IPS-18a (cell line): ENCODE measurements around the gene GLUL.

Experiments used
- H3K27ac ChIP-seq: one replicate; pipeline ENCODE4 v1.5.1; 2013; ENCODE audit warnings: low read length
- H3K27me3 ChIP-seq: one replicate; pipeline ENCODE4 v1.6.1; 2013; ENCODE audit warnings: mild to moderate bottlenecking, low read length; ENCODE audit not compliant: control insufficient read depth, insufficient read depth
- H3K36me3 ChIP-seq: one replicate; pipeline ENCODE4 v1.6.1; 2013; ENCODE audit warnings: low read depth, low read length; ENCODE audit not compliant: control insufficient read depth
- H3K4me1 ChIP-seq: one replicate; pipeline ENCODE4 v1.6.1; 2013; ENCODE audit warnings: low read depth, low read length; ENCODE audit not compliant: control insufficient read depth
- H3K4me3 ChIP-seq: one replicate; pipeline ENCODE4 v1.5.1; 2013; ENCODE audit warnings: low read length
- H3K9ac ChIP-seq: one replicate; pipeline ENCODE4 v1.6.1; 2013; ENCODE audit warnings: mild to moderate bottlenecking, low read length, moderate library complexity
- H3K9me3 ChIP-seq: one replicate; pipeline ENCODE4 v1.6.1; 2013; ENCODE audit warnings: low read depth, low read length; ENCODE audit not compliant: control insufficient read depth

Gene GLUL

DNA sequence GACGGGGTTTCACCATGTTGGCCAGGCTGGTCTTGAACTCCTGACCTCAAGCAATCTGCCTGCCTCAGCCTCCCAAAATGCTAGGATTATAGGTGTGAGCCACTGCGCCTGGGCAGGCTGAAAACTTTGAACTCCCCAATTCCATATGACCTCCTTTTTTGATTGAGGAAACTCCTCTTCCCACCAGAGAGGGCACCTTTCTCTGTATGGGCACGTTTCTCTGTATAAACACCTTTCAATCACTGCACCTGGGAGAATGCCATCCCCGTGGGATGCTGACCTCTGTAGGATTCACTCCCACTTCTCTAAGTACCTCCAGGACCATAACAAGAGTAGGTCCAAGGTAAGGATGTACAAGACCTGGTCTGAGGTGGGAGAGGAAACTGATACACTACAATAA, 18.5 kb upstream of the GLUL start:
- Histone ChIP-seq H3K27me3 (no peaks in the 10 kb centered on the region), H3K4me1 (no peaks in the 10 kb centered on the region), H3K36me3 (no peaks in the 10 kb centered on the region), H3K9me3 (no peaks in the 10 kb centered on the region), H3K27ac (no peak overlapping the region), H3K4me3 (no peak overlapping the region), H3K9ac (no peak overlapping the region)

DNA sequence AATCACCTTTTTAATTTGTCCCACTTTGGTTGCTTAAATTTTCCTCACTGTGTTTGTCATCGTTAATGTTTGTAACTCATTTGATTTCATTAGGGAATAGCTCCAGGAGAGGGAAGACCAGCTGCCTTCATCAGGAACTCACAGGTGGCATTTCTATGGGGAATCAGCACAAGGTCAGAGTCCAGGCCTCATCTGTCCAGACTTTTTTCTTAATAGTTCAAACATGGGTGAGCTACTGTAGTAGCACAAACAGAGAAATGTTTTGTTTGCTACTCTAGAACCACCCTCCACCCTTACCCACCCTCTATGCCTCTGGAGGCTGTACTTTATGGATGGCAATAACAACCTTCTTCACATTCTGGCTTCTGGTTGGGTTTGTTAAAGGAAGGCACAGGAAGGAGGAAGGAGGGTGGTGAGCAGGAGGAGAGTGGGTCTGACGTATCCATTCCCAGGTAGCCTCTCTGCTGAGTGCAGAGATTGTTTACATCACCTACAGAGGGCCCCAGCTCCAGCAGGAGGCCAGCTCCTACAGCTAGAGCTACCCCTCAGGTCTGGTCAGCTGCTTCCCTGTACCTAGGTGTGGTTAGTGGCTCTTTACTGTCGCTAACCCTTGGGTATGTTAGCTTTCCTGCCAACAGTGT, 17.0 kb upstream of the GLUL start:
- no peaks in the 10 kb centered on the region for H3K4me1 ChIP-seq
- no peaks in the 10 kb centered on the region for H3K27me3 ChIP-seq

DNA sequence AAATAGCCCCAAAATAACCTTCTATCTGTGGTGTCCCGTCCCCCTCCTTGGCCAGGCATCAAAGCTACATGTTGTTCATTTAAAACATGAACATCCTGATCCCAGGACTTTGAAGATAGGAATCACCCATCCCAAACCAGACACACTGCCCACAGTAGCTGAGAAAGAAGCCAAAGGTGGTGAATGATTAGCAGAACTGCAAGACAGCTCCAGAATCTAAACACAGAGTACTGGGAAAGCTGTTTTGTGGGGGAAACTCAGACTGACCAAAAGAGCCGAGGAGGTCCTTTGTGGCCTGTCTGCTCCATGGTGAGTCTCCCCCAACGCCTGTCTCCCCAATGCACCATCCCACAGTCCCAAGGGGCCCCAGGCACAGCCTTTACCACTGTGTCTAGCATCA, 16.1 kb upstream of the GLUL start:
- Histone ChIP-seq H3K4me3 (no peak overlapping the region), H3K9me3 (no peaks in the 10 kb centered on the region), H3K27me3 (no peaks in the 10 kb centered on the region), H3K9ac (no peak overlapping the region), H3K27ac (no peak overlapping the region), H3K4me1 (no peaks in the 10 kb centered on the region), H3K36me3 (no peaks in the 10 kb centered on the region)

More for the DNA sequence above, 17.0 kb upstream of the GLUL start:
- Histone ChIP-seq H3K36me3 (no peaks in the 10 kb centered on the region), H3K9me3 (no peaks in the 10 kb centered on the region), H3K4me3 (no peak overlapping the region), H3K27ac (no peak overlapping the region), H3K9ac (no peak overlapping the region)

- H3K4me1 ChIP-seq = no peaks in the 10 kb centered on the region
- H3K9me3 ChIP-seq = no peaks in the 10 kb centered on the region
- H3K27ac ChIP-seq = no peak overlapping the region
- no peak overlapping the region for H3K9ac ChIP-seq
- no peaks in the 10 kb centered on the region for H3K27me3 ChIP-seq
- no peak overlapping the region for H3K4me3 ChIP-seq
- no peaks in the 10 kb centered on the region for H3K36me3 ChIP-seq
Measured at GRCh38 chr1:182406012-182406411, 14.4 kb upstream of the GLUL start.

- Histone ChIP-seq H3K9me3 (no peaks in the 10 kb centered on the region), H3K4me1 (no peaks in the 10 kb centered on the region), H3K9ac (no peak overlapping the region), H3K4me3 (no peak overlapping the region), H3K27ac (no peak overlapping the region), H3K27me3 (no peaks in the 10 kb centered on the region), H3K36me3 (no peaks in the 10 kb centered on the region)
Measured at GRCh38 chr1:182405578-182405977, 14.0 kb upstream of the GLUL start.

GRCh38 chr1:182404781-182405180, 13.2 kb upstream of the GLUL start:
- H3K4me3 ChIP-seq = no peak overlapping the region
- no peaks in the 10 kb centered on the region for H3K9me3 ChIP-seq
- no peaks in the 10 kb centered on the region for H3K36me3 ChIP-seq
- no peaks in the 10 kb centered on the region for H3K27me3 ChIP-seq
- no peak overlapping the region for H3K9ac ChIP-seq
- H3K27ac ChIP-seq = no peak overlapping the region
- H3K4me1 ChIP-seq = no peaks in the 10 kb centered on the region

DNA sequence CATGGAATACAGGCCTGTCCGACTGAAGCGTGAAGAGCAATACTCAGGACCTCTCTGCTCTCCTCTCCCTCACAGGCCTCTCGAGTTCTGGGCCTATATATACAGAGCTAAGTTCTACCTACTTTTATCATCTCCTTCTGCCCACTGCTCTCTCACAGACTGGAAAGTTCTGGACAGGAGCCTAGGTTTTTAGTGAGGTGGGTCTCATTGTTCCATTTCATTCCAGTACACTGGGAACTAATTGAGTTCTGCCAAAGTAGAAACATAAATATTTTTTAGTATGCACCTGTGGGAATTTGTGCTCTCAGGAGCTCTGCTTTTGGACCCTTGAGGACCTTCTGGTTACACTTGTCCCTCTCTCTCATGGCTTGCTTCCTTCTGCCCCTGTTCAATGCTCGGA, 9.0 kb upstream of the GLUL start, which contains the start of gene TEDDM1:
TEDDM1 (minus strand) TSS at position 101 of the 400 bp plus-strand sequence. CDS start 182 bp downstream, outside the sequence.
- no peak within 1 kb of the TSS for H3K9ac ChIP-seq
- H3K36me3 ChIP-seq = no peaks in the 10 kb centered on the region
- no peaks in the 10 kb centered on the region for H3K9me3 ChIP-seq
- no peak within 1 kb of the TSS for H3K4me3 ChIP-seq
- H3K4me1 ChIP-seq = peaks cover 4% of the 10 kb centered on the region
- no peaks in the 10 kb centered on the region for H3K27me3 ChIP-seq
- no peak within 1 kb of the TSS for H3K27ac ChIP-seq

GRCh38 chr1:182397653-182398393, 6.2 kb upstream of the GLUL start:
- H3K27ac ChIP-seq = no peak overlapping the region
- no peaks in the 10 kb centered on the region for H3K36me3 ChIP-seq
- peaks cover 10% of the 10 kb centered on the region for H3K4me1 ChIP-seq
- H3K4me3 ChIP-seq = no peak overlapping the region
- H3K27me3 ChIP-seq = peaks cover 3% of the 10 kb centered on the region
- H3K9ac ChIP-seq = no peak overlapping the region
- H3K9me3 ChIP-seq = no peaks in the 10 kb centered on the region

DNA sequence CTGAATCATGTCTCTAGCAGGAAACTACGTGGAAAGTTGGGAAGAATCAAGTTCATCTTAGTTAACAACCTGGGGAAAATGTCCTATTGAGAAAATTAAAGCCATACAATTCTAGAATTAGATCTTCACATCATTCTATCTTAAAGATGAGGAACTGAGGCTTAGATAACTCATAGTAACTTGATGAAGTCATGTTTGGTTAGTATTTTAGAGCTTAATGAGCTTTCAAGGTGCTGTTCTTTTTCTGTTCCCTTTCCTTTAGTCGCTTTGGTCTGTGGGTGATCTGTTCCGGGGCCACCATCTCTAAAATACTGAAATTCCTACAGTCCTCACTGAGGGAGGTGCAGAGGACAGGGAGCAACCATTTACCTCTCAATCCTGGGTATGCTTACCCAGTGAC, 4.3 kb upstream of the GLUL start:
- peaks cover 16% of the 10 kb centered on the region for H3K4me1 ChIP-seq
- H3K9ac ChIP-seq = no peak overlapping the region
- no peaks in the 10 kb centered on the region for H3K9me3 ChIP-seq
- H3K36me3 ChIP-seq = no peaks in the 10 kb centered on the region
- peaks cover 5% of the 10 kb centered on the region for H3K27me3 ChIP-seq
- H3K27ac ChIP-seq = no peak overlapping the region
- H3K4me3 ChIP-seq = no peak overlapping the region

GRCh38 chr1:182394055-182394775, 2.6 kb upstream of the GLUL start:
- Histone ChIP-seq H3K36me3 (peaks cover 5% of the 10 kb centered on the region), H3K9ac (no peak overlapping the region), H3K4me1 (peaks cover 16% of the 10 kb centered on the region), H3K27me3 (peaks cover 5% of the 10 kb centered on the region), H3K27ac (no peak overlapping the region), H3K9me3 (no peaks in the 10 kb centered on the region), H3K4me3 (no peak overlapping the region)

DNA sequence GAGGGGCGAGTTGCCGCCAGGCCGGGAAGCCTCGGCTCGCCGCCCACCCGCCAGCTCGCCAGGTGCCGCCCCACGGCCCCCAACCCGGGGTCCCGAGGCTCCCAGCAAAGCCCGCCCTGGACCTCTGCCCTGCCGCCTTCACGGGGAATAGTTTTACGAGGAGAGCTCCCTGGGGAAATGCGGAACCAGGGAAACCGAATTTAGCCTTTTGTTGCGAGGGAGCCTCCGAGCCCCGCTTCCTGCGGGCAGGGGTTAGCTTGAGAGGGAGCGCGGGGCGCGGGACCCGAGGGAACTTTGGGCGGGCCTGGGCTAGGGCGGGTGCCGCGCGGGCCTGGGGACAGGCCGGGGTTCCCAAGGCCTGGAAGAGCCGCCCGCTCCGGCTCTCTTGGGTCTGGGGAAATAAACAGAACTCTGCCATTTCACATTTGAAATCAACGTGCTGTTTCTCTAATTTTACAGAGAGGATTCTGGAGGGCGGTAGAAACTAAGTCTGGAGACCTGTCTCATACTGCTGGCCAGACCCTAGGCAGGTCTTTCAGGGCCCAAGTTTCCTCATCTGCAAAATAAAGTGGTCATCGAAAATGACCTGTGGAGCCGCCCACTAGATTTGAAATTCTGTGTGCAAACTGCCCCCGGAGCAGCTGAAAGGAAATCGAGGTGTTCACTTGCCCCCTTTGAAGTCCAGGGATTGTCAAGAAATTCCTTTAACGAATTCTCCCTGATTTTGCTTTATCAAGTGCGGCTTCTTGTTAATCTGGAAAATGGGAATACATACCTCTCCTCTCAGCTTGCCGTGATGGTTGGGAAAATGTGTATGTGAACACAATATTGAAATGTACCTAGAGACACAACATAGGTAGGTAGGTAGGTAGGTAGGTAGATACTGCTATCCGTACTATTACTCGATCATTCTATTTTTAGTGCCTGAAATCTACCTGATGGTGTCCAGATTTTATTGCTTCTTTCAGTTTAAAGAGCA, 749 bp upstream of the GLUL start:
- Histone ChIP-seq H3K27ac (peak overlapping the region; percentile 73), H3K9me3 (no peaks in the 10 kb centered on the region), H3K9ac (peak overlapping the region; percentile 81), H3K4me1 (peaks cover 16% of the 10 kb centered on the region), H3K27me3 (peaks cover 5% of the 10 kb centered on the region), H3K4me3 (peak overlapping the region; percentile 65), H3K36me3 (peaks cover 21% of the 10 kb centered on the region)
